GM12801 (cell line): ENCODE data around the gene RCSD1.

Source experiments
- TF ChIP-seq, protein P1 (sequence below): IDR thresholded peaks from one replicate; pipeline ENCODE4 v1.5.1; 2011; ENCODE audit warnings: control low read depth; ENCODE audit not compliant: insufficient read length; ENCODE audit errors: extremely low read depth

The RCSD1 gene

DNA sequence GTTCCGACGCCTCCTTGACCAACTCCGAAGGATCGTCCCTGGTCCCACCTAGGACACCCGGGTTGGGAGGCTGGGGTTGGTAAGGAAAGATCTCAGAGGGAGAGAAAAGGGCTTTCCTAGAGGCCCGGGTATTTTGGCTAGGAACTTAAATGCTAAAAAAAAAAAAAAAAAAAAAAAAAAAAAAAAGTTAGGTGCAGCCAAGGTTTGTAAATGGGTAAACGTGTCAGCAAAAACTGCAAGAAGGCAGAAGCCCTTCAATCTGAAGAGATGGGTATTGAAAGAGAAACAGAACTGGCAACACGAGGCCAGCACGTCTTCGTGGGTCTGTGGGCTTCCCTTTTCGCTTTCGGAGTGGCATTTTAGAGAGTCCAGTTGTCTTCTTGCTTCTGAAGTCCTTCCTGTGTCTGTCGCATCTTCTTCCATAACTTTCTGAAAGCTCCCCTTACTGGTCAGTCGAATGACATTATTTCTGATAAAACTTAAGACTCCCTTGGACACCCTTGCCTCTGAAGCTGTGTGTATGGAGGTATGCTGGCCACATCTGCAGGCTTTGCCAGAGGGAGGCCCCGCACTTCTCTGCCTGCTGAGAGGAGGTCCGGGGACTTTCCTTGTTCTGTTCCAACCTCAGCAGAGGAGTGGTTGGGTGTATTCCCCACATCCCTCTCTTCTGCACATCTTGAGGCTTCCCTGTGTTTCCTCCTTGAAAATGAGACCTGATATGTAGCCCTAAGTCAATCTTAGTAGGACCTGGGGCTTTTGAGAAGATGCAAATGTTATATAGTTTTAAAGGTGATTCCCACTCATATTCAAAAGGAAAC, 745 bp downstream of the RCSD1 start:
- TF ChIP-seq, protein P1, sequence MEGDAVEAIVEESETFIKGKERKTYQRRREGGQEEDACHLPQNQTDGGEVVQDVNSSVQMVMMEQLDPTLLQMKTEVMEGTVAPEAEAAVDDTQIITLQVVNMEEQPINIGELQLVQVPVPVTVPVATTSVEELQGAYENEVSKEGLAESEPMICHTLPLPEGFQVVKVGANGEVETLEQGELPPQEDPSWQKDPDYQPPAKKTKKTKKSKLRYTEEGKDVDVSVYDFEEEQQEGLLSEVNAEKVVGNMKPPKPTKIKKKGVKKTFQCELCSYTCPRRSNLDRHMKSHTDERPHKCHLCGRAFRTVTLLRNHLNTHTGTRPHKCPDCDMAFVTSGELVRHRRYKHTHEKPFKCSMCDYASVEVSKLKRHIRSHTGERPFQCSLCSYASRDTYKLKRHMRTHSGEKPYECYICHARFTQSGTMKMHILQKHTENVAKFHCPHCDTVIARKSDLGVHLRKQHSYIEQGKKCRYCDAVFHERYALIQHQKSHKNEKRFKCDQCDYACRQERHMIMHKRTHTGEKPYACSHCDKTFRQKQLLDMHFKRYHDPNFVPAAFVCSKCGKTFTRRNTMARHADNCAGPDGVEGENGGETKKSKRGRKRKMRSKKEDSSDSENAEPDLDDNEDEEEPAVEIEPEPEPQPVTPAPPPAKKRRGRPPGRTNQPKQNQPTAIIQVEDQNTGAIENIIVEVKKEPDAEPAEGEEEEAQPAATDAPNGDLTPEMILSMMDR = no peak

DNA sequence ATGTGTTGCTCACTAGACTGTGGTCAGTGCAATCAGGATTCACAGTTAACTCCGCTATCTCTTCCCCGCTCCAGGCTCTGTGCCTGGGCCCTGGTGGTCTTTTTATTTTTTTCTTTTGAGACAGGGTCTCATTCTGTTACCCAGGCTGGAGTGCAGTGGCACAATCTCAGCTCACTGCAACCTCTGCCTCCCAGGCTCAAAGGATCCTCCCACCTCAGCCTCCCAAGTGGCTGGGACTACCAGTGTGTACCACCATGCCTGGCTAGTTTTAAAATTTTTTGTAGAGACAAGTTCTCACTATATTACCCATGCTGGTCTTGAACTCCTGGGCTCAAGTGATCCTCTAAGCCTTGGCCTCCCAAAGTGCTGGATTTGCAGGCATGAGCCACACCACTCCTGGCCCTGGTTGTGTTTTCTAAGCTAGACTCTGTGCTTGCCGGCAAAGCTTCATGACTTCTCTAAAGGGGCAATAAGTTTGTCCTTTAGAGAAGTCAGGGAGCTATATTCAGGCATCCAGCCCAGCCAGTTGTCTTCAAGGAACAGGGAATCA, 1.4 kb downstream of the RCSD1 start:
- TF ChIP-seq, protein P1 = no peak

DNA sequence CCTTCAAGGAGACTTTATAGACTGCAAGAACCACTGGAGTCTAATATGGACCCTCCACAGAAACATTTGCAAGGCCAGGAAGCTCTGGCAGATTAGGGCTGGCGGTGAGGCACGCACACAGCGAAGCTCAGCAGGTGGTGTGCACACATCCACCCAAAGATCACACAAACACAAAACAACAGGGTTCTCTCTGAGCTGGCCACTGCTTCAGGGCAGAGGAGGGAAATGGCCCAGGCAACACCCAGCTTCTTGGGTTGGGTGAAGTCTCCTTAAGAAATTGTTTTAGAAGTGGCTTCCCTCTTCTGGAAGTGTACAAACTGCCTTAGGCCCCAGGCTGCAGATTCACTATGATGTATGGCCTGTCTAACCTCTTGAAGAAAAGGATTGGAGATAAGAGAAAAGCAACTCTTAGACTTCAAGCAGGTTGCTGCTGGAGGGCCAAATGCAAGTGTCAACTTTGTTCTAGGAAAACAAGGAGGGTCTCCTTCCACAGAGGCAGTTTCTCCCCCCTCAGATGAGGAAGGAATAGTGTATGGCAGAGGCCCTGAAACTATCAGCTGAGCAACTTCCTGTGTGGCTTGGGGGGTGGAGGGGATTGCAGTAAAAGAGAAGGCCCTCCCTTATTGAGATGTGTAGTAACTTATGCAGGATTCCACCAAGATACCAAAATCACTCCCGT, 2.0 kb downstream of the RCSD1 start:
- TF ChIP-seq, protein P1 = no peak

DNA sequence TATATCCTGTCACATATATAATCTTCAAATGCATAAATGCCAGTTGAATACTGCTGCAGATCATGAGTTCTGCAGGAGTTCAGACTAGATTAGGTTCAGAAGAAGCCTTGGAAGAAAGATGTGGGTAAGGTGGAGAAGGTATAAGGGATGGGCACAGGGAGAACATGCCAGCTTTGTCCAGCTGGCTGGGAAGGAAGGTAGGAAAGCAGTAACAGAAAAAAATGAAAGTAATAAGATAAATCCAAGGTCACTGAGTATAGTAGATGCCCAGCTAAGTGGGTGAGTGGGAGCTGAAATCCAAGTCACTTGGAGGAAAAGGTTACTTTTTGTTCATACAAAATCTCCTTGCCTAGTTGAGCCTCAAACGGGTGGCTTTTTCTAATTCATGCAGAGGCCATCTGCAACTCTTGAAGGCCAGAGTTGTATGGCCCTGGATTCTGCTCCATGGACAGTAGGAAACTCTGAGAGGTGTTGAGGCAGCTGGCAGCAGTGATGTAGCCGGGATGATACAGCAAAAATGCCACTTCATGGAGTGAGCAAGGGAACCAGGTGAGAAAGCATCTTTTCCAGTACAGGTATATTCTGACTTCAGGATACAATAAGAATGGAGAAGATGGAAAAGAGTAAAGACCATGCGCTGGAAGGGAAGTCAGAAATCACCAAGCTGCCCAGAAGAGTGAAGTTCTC, 3.4 kb downstream of the RCSD1 start:
- TF ChIP-seq, protein P1 = no peak

DNA sequence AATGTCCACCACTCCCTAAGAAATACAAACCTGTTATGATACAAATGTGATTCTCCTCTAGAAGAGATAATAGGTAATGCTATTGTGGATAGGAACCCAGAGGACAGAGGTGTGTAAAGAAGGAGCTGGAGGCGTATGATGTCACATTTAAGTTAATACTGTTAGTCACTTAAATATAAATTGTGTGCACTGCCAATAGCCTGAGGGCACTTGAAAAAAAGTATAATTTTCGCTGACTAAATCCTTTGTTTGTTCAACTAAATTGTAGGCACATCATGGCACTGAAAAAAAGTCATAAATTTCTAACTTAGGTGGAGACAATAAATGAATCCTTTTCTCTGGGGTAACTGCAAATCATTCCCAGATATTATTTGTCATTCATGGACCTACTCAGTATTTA, 4.4 kb downstream of the RCSD1 start:
- TF ChIP-seq, protein P1 = no peak

DNA sequence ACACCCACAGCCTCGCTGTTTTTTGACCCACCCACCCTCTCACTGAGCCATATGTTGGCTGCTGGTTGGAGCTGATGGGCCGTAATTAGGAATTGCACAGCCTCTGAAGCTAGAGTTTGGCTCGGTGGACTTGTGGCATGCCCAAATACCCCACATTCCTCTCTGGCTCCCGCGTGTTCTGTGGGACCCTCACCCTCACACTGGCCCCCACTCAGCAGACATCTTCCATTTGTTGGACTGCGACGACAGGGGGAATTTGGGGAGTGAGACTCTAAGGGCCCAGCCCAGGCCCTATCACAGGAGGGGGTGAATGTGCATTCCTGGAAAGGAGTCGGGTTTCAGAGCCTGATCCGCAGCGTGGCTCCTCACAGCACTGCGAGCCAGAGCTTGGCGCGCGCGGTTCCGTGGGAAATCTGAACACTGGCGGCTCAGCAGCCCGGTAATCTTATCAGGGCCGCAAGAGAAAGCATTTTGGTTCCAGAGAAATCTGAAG, 5.2 kb downstream of the RCSD1 start:
- TF ChIP-seq, protein P1 = no peak

DNA sequence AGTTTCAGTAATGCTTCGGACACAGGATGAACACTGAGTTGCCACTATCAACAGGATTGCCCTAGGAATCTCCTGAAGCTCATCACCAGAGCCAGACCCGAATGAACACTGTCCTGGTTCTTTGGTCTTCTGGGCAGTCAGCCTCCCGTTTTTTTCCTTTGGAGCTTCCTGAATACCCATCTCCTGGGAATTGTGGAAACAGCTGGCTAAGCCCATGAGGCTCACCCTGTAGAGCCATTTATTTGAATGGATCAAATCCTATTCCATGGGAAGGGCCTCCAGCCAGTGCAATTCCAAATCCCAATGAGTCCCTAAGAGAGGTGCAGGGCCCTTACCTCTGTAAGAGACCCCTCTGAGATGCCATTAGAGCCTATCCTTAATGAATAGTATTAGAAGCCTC, 5.9 kb downstream of the RCSD1 start:
- TF ChIP-seq, protein P1 = no peak
